ENCODE measurements around the gene TMEM108.

The TMEM108 gene

GRCh38 chr3:133238015-133238414 lies 199.8 kb downstream of the TMEM108 start:
- DNase-seq: no peak

- no peak for DNase-seq
Observed at GRCh38 chr3:133246119-133246518, 207.9 kb downstream of the TMEM108 start.

DNA sequence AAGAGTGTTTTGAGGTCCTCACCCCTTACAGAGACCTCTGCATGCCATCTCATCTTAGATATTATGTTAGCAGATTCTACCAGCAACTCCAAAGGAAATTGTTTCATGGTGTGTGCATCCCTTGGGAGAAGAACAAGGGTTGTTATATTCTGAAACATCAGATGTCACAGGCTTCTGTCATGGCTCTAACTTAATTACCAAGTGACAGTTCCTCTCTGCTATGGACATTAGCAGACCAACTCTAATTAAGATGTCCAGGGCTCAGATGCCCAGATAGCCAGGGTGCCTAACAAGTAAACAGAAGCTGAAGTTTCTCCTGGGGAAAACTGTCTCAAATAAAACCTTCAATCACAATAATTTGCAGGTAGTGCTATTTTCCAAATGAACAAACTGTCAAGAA lies 208.6 kb downstream of the TMEM108 start:
- DNase-seq: no peak

DNA sequence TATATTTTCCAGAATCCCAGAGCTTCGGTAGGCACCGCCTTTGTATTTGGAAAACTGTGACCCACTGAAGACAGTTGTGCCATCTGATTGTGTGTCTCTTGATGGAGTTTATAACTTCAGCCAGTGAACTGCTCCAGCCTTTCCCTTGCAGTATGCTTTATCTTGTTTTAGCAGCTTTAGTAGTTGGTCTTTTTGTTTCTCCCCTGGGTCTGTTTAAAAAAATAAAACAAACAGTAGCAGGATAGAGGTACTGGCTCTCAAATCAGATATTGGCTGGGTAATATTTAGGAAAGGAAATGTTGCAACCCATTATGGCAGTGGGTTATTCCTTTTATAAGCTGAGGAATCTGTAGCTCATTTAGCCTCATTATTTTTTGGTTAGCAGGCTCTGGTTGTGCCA lies 210.2 kb downstream of the TMEM108 start:
- DNase-seq: no peak

GRCh38 chr3:133249490-133249889 lies 211.3 kb downstream of the TMEM108 start:
- DNase-seq: no peak

DNA sequence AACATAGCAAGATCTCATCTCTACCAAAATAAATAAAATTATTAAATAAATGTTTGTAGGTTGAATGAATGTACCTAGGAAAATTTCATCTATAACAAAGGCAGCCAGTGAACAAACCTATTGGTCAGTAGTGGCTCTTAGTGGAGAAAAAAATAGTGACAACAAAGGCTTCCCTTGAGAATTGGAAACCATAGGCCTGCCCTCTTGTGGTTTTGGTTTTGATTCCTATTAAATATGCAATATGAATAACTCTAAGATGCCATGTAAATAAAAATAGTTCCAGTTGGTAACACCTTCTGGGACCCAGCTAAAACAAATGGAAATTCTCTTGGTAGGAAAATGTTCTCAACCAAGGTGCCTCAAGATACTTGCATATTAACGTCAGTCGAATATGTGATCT lies 216.0 kb downstream of the TMEM108 start:
- DNase-seq: no peak

GRCh38 chr3:133254716-133255115 lies 216.5 kb downstream of the TMEM108 start:
- DNase-seq: no peak

- no peak for DNase-seq
Observed at GRCh38 chr3:133256787-133257483, 218.7 kb downstream of the TMEM108 start.

- no peak for DNase-seq
Observed at GRCh38 chr3:133258358-133258757, 220.2 kb downstream of the TMEM108 start.

DNA sequence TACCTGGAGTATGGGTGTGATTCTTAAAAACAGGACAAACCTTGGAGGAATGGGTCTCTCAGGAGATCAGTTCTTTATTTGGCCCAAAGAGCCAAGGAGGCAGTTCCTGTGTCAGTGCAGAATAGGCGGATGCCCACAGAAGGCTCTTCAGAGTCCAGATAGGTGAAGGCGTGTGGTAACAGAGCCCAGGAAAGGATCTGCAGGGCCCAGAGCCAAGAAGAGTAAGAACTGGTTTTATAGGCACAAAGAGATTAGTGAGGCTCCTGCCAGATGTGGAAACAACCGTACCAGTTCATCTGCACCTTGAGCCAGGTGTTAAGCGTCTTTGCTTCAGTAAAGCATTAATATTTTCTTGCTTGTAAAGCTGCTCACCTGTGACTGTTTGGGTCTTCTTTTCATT lies 221.6 kb downstream of the TMEM108 start:
- DNase-seq: no peak

DNA sequence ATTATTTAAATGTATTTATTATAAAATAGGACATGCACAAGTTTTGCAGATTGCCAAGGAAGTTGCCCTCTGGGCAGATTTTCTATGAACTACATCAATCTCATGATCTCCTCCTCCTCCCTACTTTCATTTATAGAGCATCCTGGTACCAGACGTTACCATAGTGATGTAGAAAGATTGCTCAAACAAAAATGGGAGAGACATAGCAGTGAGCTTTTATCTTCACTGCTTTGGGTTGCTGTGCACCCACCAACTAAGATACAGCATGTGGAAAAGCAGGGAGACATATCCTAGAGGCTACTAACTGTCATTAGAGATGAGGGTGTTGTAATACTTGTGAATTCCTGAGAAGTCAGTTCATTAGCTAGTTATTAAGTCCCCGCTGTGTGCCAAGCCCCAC lies 224.1 kb downstream of the TMEM108 start:
- no peak for DNase-seq

GRCh38 chr3:133264920-133265319 lies 226.7 kb downstream of the TMEM108 start:
- no peak for DNase-seq

GRCh38 chr3:133268726-133269134 lies 230.5 kb downstream of the TMEM108 start:
- DNase-seq: peak; percentile 65

DNA sequence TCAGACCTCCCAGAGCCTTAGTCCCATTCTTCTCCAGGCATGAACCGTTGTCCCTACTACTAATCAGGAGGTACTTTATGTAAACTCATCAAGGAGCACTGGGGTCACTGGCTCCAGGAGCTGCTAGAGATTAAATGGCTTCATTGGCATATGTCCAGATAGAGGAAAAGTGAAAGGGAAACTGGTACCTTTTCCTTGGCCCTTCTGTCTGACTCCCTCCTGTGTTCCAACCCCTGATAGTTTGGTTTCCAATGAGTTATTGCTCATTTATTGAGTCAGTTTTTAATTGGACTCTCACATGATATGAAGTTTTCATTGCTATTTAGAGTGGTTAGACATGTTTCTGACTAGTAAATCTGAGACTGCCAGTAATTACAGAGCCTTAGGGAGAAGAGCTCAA lies 231.2 kb downstream of the TMEM108 start:
- peak; percentile 49 for DNase-seq

GRCh38 chr3:133270631-133271030 lies 232.4 kb downstream of the TMEM108 start:
- DNase-seq: no peak

DNA sequence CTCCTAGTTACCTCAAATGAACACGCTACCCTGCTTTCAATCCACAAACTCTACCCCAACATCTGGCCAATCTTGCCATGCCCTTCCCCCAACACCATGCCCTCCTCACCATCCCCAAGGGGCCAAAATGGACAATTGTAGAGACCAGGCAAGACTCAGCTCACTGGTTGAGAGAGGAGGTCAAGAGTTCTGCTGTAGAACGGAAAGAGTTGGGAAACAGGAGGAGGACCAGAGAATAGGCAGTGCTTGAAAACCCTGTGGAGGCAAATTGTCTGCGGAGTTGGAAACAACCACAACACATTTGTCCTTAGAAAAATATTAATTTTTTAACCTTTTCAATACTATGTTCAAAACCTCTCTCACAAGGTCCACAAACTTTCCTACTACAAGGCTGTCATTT lies 232.9 kb downstream of the TMEM108 start:
- DNase-seq: no peak

DNA sequence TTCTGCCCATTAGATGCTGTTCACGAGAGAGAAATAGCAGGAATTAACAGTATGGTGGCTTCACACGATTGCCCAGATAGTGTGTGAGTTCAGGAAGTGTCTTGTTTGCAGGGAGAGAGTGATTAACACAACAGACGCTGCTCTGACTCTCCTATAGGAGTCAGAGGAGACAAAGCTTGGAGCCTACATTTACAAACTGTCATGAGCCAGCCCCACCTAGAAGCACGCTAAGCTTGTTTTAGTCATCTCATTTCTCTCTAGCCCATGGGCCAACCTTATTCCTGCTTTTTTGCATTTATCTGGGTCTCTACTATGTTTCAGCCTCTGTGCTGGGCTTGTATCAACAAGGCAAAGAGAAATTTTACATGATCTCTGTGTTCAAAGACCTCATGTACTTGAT lies 233.3 kb downstream of the TMEM108 start:
- DNase-seq: peak; percentile 59

DNA sequence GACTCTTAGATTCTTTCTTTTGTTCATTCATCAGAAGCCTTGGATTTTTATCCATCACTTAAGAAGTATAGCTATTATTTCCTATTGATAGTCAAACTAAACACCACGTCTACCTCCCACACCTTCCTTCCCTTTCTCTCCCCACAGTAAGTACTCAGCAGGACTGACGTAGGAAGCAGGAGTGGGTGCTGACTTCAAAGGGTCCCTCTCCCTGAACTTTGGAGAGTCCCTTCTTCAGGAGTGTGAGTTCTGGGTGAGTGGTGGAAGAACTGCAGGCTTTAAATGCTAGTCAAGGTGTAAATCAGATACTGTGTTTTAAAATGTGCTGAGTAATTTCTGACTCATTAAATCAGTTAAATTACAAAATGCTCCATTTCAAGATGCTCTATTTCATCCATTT lies 235.2 kb downstream of the TMEM108 start:
- no peak for DNase-seq

DNA sequence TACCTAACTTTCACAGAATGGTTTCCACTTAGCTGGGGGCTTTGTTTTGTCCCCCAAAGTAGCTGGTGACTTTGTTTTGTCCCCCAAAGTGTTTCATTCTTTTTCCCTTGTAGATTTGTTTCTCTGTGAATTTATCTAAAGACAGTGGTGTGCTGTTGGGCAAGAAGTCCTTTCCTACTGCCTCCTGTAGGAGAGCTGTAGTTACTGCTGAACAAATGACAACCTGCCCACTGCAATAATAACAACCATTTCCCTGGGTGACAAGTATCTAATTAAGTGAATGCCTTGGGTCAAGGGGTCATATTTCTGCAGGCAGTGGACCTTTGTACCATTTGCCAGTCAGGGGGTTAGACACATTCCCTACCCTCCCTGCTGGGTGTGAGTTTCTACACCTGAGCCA lies 236.3 kb downstream of the TMEM108 start:
- DNase-seq: no peak

DNA sequence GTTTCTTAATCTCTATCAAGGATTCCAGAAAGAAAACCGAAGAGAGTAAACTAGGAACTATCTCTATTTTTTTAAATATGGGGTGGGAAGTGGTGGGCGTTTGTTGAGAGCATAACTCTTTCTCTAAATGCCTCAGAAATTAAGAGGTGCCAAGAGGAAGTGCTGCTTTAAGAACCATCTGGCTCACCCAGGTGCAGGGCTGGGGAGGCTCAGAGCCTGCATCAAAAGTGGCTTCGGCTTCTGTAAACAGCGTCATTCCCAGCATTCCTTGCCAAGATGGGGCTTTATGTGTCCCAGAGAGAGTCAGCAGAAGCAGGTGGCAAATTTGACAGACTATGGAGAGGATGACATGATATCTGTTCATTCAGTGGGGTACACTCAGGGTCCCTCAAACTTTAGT lies 238.4 kb downstream of the TMEM108 start:
- no peak for DNase-seq

DNA sequence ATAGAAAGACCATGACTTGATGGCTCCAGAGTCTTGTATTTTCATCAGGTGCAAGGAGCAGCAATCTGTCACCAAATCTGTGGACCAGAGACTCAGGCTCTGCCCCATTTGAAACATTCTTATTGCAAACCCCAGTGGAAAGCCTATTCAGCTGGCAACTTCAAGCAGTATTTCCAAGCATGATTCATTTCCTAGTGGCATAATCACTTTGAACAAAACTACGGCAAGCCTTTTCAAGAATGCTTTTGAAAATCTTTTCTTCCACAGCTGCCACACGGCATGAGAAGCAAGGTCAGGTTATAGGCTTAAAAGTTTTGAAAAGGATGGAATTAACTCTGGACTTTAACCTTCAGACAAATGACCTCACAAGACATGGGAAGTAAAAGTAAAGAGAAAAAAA lies 239.6 kb downstream of the TMEM108 start:
- no peak for DNase-seq

- DNase-seq: no peak
Observed at GRCh38 chr3:133278260-133279043, 240.3 kb downstream of the TMEM108 start.

GRCh38 chr3:133280586-133280985 lies 242.4 kb downstream of the TMEM108 start:
- DNase-seq: no peak

- DNase-seq: no peak
Observed at GRCh38 chr3:133282236-133282635, 244.0 kb downstream of the TMEM108 start.

Measured in NCI-H1694 (cell line).